HG02763 (cell line): ENCODE results near the gene KCNK3.
"Not testable (repeated sequence)": the region's sequence is repeated elsewhere in the genome, so short reads cannot be mapped to it uniquely, and the experiment has no call there.

Experiments used
- ATAC-seq: cut with Tn5 transposase; IDR thresholded peaks from one replicate; pipeline ENCODE4 v1.9.1; 2021; ENCODE audit warnings: mild to moderate bottlenecking, moderate library complexity; ENCODE audit not compliant: unreplicated experiment

Gene KCNK3

DNA sequence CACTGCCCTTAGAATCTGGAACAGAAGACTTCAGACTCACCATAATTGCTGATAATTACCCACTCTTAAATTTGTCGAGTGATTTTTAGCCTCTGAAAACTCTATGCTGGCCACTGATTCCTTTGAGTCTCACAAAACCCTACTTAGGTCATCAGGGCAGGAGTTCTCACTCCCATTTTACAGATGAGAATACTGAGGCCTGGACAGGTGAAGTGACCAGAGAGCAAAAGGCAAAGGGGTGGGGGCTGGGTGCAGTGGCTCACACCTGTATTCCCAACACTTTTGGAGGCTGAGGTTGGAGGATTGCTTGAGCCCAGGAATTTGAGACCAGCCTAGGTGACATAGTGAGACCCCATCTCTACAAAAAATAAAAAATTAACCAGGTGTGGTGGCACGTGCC is 36.8 kb downstream of the KCNK3 start:
- ATAC-seq = no peak

DNA sequence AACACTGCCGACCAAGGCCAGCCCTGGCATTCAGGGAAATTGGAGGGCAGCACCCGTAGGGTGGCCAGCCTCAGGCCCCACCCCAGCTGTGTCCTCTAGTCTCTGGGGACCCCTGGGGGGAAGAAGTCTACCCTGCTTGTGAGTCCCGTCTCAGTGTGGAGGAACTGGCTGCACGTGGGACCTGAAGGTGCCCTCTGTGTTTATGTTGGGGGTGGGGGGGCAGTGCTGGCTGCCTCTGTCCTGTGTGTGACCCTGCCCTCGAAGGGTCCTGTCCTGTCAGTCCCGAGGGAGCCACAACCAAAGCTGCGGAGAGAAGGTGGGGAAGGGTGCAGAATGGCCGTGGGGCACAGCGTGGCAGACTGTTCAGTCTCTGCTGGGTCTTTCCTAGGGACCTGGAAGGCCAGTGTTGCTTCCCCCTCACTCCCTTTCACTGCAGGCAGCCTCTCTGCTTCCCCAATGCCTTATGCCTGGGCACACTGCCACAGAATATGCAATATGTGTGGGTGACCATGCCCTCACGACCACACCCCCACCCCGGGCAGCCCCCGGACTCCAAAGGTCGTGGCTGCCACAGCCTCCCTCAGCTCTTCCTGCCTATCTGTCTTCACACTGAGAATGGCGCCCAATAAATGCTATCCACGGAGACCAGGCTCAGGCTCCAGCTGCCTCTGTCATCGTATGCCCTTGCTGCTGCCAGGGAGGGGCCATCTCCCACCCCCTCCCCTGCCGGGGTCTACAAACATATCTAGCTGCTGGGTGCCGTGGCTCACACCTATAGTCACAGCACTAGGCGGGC is 38.2 kb downstream of the KCNK3 start:
- ATAC-seq = no peak

DNA sequence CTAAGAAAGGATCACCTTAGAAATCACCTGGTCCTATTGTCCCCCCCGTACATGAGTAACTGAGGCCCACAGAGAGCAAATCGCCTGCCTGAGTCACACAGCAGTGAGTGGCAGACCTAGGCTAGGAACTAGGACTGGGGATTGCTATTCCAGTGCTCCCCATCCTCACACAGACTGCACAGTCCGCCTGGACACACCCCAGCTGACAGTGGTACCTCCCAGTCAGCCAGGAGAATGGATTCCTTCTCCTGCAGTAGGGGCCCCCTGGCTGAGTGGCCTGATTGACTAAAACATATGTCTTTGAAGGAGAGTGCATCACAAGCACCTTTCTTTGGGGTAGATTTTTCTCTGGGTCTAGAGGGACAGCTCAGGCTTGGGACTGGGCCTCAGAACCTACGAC is 39.2 kb downstream of the KCNK3 start:
- ATAC-seq = no peak

DNA sequence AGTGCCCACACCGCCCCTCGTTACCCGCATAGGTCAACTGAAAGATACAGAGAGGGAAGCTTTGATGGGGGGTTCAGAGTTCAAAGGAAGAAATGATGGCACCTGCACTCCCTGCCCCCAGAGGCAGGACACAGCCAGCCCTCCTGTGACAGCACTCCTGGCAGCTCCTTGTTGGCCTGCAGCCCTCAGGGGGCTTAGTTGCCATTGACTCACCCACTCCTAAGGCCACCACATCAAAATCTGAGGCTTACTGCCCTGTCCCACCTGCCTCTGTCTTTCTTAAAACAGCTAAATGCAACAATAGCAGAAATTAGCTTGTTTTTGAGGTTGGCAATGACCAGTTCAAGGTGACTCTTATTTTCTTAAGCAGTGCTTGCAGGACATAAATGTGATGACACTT is 39.9 kb downstream of the KCNK3 start:
- ATAC-seq = no peak

DNA sequence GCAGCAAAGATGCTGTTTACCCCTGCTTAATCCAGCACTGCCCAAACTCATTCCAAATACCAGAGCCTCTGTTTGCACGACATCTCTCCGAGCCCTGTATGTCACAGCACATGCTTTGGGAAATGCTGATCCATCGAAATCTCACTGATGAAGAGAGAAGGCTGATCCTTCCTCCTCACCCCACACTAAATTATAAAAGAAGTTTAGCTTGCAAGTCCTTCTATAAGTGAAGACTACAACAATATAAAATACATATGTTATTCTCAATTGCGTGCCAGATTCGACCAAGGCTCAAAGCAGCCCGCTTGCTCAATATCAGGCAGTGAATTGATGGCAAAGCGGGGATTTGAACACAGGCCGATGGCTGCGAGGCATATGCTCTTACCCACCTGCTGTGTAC is 40.9 kb downstream of the KCNK3 start:
- ATAC-seq = no peak

DNA sequence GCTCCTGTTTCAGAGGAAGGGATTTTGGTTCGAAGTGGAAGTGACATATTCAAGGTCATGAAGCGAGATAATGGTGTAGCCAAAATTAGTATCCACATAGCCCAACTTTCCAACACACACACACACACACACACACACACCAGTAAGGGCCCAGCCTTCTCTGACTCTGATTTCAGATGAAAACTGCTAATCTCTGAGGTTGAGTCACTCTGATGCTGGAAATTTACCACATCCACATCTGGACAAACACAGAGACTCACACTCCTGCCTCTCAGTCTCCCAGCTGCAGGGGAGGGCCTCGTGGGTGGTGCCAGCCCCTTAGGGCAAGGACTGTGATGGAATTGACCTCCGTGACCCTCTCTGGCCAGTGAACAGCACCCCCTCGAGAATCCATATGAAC is 42.6 kb downstream of the KCNK3 start:
- ATAC-seq = no peak

DNA sequence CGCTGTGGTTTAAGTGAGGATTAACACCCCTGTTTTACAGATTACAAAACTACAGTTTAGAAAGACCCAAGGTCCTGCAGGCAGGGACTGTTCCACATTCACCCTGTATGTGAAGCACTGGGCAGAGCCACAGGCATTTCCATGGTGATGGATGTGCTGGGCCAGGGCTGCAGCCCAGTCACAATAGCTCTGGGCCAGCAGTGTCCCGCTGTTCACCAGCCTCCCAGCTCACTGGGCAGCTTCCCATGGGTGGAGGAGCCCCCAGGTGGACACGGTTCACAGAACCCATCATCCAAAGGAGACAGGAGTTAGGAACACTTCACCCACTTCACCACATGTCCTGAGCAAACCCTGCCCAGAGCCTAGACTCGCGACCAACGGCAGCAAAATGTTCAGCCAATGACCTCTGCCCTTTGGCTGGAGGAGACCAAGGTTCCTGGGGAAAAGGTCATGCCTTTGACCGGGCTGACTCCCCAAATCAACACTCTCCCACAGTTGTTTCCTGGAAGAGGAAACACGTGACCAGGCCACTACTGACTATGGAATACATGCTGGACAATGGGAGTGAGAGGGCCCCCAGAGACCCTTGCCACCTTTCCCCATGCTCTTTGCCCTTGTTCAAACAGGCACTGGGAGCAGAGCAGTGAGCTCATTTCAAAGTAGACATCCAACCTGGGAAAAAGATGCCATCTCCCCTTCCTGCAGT is 43.5 kb downstream of the KCNK3 start:
- ATAC-seq = no peak

DNA sequence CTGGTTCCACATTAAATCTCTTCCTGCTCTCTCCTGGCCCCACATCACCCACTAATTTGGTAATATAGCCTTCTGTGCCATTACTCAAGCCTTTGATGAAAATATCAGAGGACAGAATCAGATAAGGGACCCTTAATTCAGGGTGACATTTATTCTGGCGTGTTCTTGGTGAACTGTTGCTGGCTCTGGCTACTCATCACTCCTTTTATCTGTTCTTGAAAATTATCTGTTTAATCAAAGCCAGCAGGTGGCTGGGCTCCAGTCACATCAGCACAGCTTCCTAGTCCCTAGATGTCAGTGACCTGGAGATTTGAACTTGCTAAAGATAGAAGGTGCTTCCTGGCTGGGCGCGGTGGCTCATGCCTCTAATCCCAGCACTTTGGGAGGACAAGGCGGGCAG is 44.7 kb downstream of the KCNK3 start:
- ATAC-seq = no peak

DNA sequence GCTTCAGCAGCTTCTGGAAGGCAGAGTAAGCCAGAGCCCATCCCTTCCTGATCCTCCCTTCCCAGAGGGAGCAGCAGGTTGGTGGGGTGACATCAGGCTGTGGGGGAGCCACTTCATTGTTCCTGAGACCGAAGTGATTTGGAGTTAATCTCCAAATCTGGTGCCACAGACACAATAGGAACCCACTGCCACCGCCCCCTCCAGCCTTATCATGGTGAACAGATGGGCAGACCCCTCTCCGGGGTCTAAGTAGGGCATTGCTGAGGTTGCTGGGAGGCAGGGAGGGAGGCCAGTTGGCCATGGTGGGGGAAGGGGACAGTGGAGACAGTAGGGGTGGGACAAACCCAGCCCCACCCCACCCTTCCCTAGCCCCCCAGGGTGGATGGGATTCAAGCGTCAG is 46.0 kb downstream of the KCNK3 start:
- no peak for ATAC-seq

DNA sequence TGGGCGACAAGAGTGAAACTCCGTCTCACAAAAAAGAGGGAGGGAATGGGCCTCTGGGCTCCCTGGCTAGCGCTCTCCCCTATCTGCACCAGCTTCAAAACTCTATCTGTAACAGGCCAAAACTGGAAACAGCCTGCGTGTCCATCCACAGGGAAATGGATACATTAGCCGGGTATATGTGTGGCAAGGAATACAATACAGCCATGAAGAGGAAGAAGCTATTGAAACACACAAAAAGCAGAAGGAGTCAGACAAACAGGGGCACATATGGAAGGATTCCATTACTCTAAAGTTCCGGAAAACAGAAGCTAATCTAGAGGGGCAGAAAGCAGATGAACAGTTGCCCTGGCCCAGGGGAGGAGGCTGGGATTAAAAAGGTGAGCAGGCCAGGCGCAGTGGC is 47.0 kb downstream of the KCNK3 start:
- ATAC-seq = no peak

DNA sequence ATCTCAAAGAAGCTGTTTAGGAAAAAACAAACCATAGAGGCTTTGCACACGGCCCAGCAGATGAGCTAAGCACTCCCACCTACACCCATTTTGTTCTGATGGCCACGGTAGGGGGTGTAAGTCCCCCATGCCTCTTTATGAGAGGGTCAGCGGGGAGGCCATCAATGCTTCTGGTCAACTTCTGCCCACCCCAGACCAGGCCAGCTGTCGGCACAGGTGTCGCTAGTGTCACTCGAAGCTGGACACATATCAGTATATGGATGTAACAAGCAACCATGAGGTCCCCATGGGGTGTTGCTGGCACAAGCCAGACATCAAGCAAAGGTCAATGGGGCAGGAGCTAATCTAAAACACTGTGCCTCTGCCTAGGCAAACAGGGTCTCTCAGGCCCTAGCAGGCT is 47.8 kb downstream of the KCNK3 start:
- ATAC-seq = no peak

DNA sequence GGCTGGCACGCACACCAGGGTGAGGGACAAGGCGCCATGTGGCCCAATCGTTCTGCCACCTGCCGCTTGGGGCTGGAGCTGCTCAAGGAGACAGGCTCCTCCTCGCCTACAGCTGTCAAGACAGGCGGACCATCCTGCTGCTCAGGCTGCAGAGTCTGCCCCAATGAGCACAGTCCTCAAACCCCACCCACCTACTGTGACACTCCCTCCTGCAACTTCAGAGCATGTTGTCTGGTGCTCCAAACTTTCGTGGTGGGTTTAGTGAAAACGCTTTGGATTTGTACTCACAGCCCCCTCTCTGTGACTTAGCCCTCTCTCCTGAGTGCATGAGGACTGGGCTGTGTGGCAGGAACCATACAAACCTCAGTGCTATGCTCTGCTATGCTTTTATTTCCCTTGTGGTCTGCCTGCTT is 48.4 kb downstream of the KCNK3 start:
- no peak for ATAC-seq

DNA sequence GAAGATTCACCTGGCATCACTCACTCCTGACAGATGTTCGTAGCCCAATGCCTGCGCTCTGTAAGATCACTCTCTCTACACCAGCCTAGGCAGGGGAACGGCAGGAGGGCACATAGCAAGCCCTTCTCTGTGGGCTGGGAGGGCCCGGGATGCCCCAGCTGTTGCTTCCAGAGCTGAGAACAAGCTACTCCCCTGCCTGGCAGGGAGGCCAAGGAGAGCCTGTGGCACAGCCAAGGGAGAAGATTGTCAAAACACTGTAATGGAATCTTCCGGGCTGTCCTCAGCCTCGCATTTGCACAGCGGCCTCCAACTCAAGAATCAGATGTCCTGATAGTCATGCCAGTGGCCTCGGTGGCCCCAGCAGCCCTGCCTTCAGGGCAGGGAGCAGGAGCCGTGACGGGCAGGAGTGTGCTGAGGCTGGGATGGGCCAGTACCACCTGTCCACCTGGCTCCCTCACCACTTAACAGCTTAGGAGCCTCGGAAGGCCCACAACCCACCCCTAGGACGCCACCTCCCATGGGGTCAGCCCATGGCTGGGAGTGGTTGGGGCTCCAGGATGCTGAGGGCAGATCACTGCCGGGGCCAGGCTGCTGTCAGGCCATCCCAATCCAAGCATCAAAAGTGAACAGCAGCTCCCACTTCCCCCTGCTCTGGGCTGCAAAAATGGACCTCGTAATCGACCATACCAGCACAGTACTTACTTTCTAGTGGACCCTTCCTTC is 49.7 kb downstream of the KCNK3 start:
- no peak for ATAC-seq

DNA sequence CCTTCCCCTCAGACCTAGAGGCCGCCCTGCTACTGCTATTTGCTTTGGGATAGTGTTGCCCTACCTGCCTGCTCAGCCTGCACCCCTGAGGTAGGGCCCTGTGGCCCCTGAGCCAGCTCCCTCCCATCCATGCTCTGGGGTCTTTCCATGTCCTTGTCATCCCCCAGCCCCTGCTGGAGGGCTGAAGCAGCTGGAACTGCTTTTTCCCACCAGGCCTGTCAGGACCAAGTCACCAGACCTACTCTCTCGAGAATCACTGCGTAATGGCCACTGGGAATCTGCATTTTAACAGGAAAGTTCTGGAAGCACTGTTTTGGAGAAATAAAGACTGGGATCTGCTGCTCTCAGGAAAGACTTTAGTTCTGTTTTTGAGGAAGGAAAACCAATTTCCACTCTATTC is 51.3 kb downstream of the KCNK3 start:
- no peak for ATAC-seq

DNA sequence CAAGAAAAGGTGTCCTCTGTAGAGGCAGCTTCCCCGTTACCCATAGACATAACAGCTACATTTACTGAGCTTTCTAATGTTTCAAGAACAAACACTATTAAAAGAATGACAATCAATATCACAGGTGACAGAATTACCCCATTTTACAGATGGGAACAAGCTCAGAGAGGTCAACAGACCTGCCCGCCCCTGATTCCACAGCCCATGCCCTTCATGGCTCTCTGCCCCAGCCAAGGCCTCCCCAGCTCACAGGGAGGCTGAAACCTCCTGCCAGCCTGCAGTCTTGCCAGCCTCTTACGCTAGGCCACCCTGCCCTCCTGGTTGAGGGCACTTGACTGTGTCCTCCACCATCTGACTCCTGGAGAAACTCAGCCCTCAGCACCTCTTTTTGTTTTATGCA is 52.4 kb downstream of the KCNK3 start:
- ATAC-seq = no peak

DNA sequence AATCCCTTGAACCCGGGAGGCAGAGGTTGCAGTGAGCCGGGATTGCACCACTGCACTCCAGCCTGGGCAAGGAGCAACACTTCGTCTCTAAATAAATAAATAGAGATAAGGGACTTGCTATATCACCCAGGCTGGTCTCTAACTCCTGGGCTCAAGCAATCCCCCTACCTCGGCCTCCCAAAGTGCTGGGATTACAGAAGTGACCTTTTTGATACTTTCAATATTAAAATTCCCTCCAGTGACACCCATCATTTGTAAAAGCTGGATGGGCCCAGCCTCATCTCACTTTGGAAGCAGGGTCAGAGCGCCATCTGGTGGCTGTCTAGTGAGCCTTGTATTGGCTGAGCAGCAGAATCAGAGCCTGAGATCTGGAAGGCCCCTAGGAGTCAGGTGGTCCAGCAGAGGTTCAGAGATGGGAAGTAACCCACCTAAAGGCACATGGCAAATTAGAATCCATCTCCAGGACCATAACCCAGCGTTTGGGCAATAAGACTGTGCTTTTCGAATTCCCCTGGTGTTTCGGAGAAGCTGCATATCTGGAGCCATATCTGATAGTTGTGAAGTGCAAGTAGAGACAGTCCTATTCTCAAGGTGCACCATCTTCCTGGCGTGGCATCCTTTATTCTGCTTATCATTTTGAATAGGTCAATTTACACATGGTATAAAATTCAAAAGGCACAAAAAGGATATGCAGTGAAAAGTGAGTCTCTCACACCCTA is 53.2 kb downstream of the KCNK3 start:
- no peak for ATAC-seq

DNA sequence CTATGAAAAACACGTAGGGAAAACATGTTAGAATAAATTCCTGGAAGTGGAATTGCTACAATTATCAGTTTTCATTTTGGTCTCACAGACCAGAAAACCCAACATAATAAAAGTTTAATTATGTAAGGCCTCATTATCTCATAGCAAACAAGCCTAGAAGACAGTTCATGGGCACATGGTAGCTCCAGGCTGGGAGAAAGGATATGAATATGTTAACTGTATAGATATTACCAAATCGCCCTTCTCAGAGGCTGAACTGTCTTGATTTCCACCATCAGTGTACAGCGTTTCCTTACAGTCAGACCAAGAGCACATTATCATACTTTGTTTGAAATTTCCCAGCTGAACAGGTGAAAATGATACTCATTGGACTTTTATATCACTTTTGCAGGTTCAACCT is 54.4 kb downstream of the KCNK3 start:
- no peak for ATAC-seq

DNA sequence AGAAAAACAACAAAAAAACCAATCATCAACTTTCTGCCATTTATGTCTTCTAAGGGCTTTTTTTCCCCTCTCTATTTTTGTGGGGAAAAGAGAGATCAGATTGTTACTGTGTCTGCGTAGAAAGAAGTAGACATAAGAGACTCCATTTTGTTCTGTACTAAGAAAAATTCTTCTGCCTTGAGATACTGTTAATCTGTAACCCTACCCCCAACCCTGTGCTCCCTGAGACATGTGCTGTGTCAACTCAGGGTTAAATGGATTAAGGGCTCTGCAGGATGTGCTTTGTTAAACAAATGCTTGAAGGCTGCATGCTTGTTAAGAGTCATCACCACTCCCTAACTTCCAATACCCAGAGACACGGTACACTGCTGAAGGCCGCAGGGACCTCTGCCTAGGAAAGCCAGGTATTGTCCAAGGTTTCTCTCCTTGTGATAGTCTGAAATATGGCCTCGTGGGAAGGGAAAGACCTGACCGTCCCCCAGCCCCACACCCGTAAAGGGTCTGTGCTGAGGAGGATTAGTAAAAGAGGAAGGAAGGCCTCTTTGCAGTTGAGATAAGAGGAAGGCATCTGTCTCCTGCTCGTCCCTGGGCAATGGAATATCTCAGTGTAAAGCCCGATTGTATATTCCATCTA is 57.4 kb downstream of the KCNK3 start:
- not testable (repeated sequence) for ATAC-seq

DNA sequence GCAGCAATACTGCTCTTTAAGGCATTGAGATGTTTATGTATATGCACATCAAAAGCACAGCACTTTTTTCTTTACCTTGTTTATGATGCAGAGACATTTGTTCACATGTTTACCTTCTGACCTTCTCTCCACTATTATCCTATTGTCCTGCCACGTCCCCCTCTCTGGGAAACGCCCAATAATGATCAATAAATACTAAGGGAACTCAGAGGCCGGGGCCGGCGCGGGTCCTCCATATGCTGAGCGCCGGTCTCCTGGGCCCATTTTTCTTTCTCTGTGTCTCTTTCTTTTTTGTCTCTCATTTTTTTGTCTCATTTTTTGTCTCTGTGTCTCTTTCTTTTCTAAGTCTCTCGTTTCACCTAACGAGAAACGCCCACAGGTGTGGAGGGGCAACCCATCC is 57.9 kb downstream of the KCNK3 start:
- not testable (repeated sequence) for ATAC-seq

DNA sequence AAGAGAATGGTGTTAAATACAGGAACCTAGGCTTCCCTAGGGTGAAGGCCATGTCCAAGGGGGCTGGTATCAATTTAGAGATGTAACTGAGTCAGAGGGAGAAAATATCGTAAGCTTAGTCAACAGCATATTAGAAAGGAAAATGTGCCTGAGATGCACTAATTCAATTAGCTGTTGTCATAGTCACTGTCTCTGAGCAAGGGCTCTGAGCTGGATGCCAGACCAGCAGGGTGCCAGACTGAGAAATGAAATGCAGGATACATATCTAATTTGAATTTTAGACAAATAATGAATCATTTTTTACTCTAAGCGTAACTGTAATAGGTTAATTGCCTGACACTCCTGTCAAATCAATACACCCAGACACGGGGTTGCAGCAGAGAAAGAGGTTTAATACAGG is 60.1 kb downstream of the KCNK3 start:
- ATAC-seq = no peak

DNA sequence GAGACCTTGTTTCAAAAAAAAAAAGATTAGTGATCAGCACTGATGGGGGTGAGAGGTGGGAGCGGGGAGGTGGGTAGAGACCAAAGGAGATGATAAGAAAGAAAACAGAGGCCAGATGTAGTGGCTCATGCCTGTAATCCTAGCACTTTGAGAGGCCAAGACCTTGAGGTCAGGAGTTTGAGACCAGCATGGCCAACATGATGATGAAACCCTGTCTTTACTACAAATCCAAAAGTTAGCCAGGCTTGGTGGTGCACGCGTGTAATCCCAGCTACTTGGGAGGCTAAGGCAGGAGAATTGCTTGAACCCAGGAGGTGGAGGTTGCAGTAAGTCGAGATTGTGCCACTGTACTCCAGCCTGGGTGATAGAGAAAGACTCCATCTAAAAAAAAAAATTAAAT is 62.0 kb downstream of the KCNK3 start:
- ATAC-seq = no peak
